ENCODE measurements around the gene KCNAB1.

KCNAB1 gene

GRCh38 chr3:156293566-156293965 lies 173.2 kb downstream of the KCNAB1 start:
- ChIA-PET CTCF (no interaction called here), POLR2A (ENCODE audit: low non-redundant PET) (no interaction called here)
- no peak for DNase-seq (ENCODE audit: low spot score)
- no peak for TF ChIP-seq CTCF (conservative IDR thresholded peaks at IDR 0.05; ENCODE audit: low read depth)
- H3K27ac ChIP-seq, result no peak overlapping the region

- ChIA-PET POLR2A (ENCODE audit: low non-redundant PET) (no interaction called here), CTCF (no interaction called here)
These were observed 177.2 kb downstream of the KCNAB1 start for GRCh38 chr3:156297582-156297981.

DNA sequence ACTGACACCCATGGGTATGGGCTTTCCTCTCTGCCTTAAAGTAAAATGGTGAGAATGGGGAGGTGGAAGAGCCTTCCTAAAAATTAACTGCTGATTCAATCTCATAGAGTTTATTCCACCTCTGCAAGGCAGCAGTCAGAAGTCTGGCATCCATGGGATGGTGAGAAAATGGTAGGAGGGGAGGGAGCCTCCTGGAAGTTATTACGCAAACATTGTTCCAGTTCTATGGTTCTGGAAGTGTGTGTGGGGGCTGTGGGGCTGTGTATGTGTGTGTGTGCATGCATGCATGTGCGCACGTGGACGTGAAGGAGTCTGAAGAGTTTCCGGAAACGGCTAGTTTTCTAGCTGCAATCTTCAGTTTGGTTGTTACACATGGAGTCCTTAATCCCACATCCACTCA lies 177.6 kb downstream of the KCNAB1 start:
- TF ChIP-seq CTCF (conservative IDR thresholded peaks at IDR 0.05; ENCODE audit: low read depth), result no peak
- POLR2A ChIA-PET (ENCODE audit: low non-redundant PET), result no interaction called here
- DNase-seq (ENCODE audit: low spot score), result no peak
- no peak overlapping the region for H3K27ac ChIP-seq
- CTCF ChIA-PET, result no interaction called here

More at GRCh38 chr3:156297582-156297981, 177.2 kb downstream of the KCNAB1 start:
- DNase-seq (ENCODE audit: low spot score), result no peak
- no peak overlapping the region for H3K27ac ChIP-seq
- TF ChIP-seq CTCF (conservative IDR thresholded peaks at IDR 0.05; ENCODE audit: low read depth), result no peak

DNA sequence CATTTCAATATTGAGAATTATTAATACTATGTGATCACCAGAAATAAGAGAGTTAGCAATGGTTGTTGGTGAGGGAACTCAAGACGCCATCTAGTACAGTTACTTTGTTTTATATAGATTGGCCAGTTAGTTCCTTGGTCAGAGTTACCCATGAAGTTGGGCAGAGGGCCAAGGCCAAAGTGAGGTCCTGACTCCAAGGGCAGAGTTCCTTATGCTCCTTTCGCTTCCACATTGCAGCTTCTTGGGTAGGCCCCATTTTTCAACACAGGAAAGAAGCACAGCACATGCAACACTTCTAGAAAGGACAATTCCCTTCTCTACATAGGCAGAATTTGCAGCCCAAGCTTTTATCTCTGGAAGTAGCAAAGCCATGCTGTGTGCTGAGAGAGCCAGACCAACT lies 178.6 kb downstream of the KCNAB1 start:
- no peak for TF ChIP-seq CTCF (conservative IDR thresholded peaks at IDR 0.05; ENCODE audit: low read depth)
- ChIA-PET CTCF (interaction anchor here (0.6 kb wide), 1 partner anchor 92 kb away, joined by 4 read pairs; no protein-coding TSS in a partner anchor), POLR2A (ENCODE audit: low non-redundant PET) (no interaction called here)
- no peak for DNase-seq (ENCODE audit: low spot score)
- no peak overlapping the region for H3K27ac ChIP-seq

- no peak for TF ChIP-seq CTCF (conservative IDR thresholded peaks at IDR 0.05; ENCODE audit: low read depth)
- ChIA-PET POLR2A (ENCODE audit: low non-redundant PET) (no interaction called here), CTCF (interaction anchor here (0.6 kb wide), 1 partner anchor 93 kb away, joined by 4 read pairs; no protein-coding TSS in a partner anchor)
- no peak overlapping the region for H3K27ac ChIP-seq
- DNase-seq (ENCODE audit: low spot score), result no peak
These were observed 179.2 kb downstream of the KCNAB1 start for GRCh38 chr3:156299569-156299968.

- POLR2A ChIA-PET (ENCODE audit: low non-redundant PET), result no interaction called here
These were observed 180.0 kb downstream of the KCNAB1 start for GRCh38 chr3:156300371-156300770.

More at GRCh38 chr3:156300371-156300770, 180.0 kb downstream of the KCNAB1 start:
- no peak for DNase-seq (ENCODE audit: low spot score)
- CTCF ChIA-PET, result interaction anchor here (0.6 kb wide), 1 partner anchor 103 kb away, joined by 3 read pairs; no protein-coding TSS in a partner anchor
- TF ChIP-seq CTCF (conservative IDR thresholded peaks at IDR 0.05; ENCODE audit: low read depth), result no peak
- H3K27ac ChIP-seq, result no peak overlapping the region

Measured in RWPE1 (cell line).